ENCODE results near the gene SPEN.

The SPEN gene

GRCh38 chr1:15938628-15939161, 91.2 kb downstream of the SPEN start:
- TF ChIP-seq ZBTB7A (IDR thresholded peaks at IDR 0.05; ENCODE audit: low read depth): no peak
- TF ChIP-seq TCF12 (IDR thresholded peaks at IDR 0.05; ENCODE audit: low read depth): no peak
- TF ChIP-seq CREB1 (IDR thresholded peaks at IDR 0.05; ENCODE audit: low read depth): no peak
- TF ChIP-seq RAD21 (IDR thresholded peaks at IDR 0.05; ENCODE audit: low read depth): no peak
- TF ChIP-seq MAX (IDR thresholded peaks at IDR 0.05): no peak
- no peak for TF ChIP-seq REST (IDR thresholded peaks at IDR 0.05; ENCODE audit: low read depth)
- TF ChIP-seq TEAD4 (IDR thresholded peaks at IDR 0.05): no peak
- TF ChIP-seq FOXM1 (IDR thresholded peaks at IDR 0.05; ENCODE audit: borderline replicate concordance, low read depth): no peak
- no peak for TF ChIP-seq NFIC (IDR thresholded peaks at IDR 0.05)

GRCh38 chr1:15939181-15940109, 91.9 kb downstream of the SPEN start:
- TF ChIP-seq EP300 (IDR thresholded peaks at IDR 0.05; ENCODE audit: borderline replicate concordance): no peak
- no peak for TF ChIP-seq MAX (IDR thresholded peaks at IDR 0.05)
- TF ChIP-seq TEAD4 (IDR thresholded peaks at IDR 0.05): no peak
- no peak for TF ChIP-seq USF1 (IDR thresholded peaks at IDR 0.05)
- TF ChIP-seq REST (IDR thresholded peaks at IDR 0.05; ENCODE audit: low read depth): no peak
- no peak for TF ChIP-seq EGR1 (IDR thresholded peaks at IDR 0.05)
- TF ChIP-seq TAF1 (IDR thresholded peaks at IDR 0.05; ENCODE audit: low read depth): no peak
- TF ChIP-seq FOXM1 (IDR thresholded peaks at IDR 0.05; ENCODE audit: borderline replicate concordance, low read depth): no peak
- TF ChIP-seq ZBTB7A (IDR thresholded peaks at IDR 0.05; ENCODE audit: low read depth): no peak
- TF ChIP-seq CREB1 (IDR thresholded peaks at IDR 0.05; ENCODE audit: low read depth): no peak
- TF ChIP-seq CEBPB (IDR thresholded peaks at IDR 0.05): no peak
- TF ChIP-seq RAD21 (IDR thresholded peaks at IDR 0.05; ENCODE audit: low read depth): no peak
- TF ChIP-seq YY1 (IDR thresholded peaks at IDR 0.05; ENCODE audit: low read depth): no peak
- TF ChIP-seq TCF12 (IDR thresholded peaks at IDR 0.05; ENCODE audit: low read depth): no peak
- TF ChIP-seq NFIC (IDR thresholded peaks at IDR 0.05): no peak

- TF ChIP-seq CEBPB (IDR thresholded peaks at IDR 0.05) (no peak), TEAD4 (IDR thresholded peaks at IDR 0.05) (no peak), TAF1 (IDR thresholded peaks at IDR 0.05; ENCODE audit: low read depth) (no peak), YY1 (IDR thresholded peaks at IDR 0.05; ENCODE audit: low read depth) (no peak), NFIC (IDR thresholded peaks at IDR 0.05) (no peak), MAX (IDR thresholded peaks at IDR 0.05) (no peak), EGR1 (IDR thresholded peaks at IDR 0.05) (no peak), TCF12 (IDR thresholded peaks at IDR 0.05; ENCODE audit: low read depth) (no peak), REST (IDR thresholded peaks at IDR 0.05; ENCODE audit: low read depth) (no peak), ZBTB7A (IDR thresholded peaks at IDR 0.05; ENCODE audit: low read depth) (no peak), CREB1 (IDR thresholded peaks at IDR 0.05; ENCODE audit: low read depth) (no peak)
Measured at GRCh38 chr1:15940110-15941043, 92.9 kb downstream of the SPEN start.

All from Ishikawa (cell line).